ENCODE data around the gene ZBTB7C. TPM values are rescaled to one million over a fixed set of nuclear protein-coding genes. Genes with fewer than 3 reads are reported as not detected.
A peak's percentile ranks its signal among the peaks of the same experiment; 100 is the strongest.

ZBTB7C gene
- total RNA-seq, 2 donors from 2014 or later: not detected

DNA sequence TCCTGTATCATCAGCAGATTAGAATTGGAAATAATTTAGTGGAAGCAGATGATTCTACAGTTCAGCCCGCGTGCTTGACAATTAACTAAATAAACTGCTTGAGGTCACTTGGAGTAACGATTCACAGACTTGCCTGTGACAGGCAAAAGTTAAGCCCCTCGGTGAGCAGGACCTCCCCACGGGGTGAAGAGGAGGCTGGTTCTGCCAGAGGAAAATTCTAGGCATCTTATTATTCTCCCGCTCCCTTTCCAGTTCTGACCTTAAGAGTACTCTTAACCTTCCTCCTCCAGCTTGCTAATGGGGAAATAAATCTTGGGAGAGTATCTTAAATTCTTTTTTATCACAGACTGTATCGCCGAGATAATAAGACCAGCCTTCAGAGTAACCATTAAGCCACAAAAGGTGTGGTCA, 309.0 kb downstream of the ZBTB7C start:
- ATAC-seq (no peak), DNase-seq (ENCODE audit: low spot score) (no peak)
- no peak overlapping the region for H3K27ac Mint-ChIP-seq
- H3K36me3 Mint-ChIP-seq: no peaks in the 10 kb centered on the region
- H3K9me3 Mint-ChIP-seq: no peaks in the 10 kb centered on the region
- H3K4me1 Mint-ChIP-seq (ENCODE audit: low read depth in 2 of 2): no peaks in the 10 kb centered on the region
- no peak overlapping the region for H3K4me3 Mint-ChIP-seq
- H3K27me3 Mint-ChIP-seq: peaks cover 16 to 34% of the 10 kb centered on the region in 2 donors

DNA sequence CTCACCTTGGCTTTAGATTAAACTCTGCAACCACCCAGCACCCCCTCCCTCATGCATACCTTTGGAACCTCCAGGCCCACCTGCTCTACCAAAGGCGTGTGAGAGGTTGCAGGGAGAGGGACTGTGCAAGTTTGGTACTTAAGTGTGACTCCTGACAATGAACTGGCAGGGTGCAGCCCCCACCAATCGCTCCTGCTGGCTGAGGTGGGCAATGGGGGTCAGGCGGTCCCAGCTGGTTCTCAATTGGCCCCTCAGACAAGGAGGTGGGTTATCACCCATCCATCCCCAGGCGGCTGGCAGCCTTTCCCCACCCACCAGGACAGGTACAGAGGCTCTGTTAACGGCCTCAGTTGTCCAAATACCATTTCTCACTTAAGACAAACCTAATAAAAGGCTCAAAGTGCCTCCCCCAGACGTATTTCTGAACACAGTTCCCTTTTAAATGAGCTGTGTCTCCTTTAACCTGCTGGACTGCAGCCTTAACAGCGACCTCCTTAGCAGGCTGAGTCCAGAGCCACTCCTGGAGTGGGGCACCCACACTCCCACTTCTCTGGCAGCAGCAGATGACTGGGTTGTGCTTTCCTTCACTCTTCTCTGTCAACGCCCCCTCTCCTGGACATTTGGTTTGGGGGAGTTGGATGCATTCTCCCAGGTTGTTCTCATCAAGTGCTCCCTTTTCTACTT, 309.6 kb downstream of the ZBTB7C start:
- H3K4me1 Mint-ChIP-seq (ENCODE audit: low read depth in 2 of 2): no peaks in the 10 kb centered on the region
- no peaks in the 10 kb centered on the region for H3K36me3 Mint-ChIP-seq
- DNase-seq (ENCODE audit: low spot score): peak; percentile 12
- ATAC-seq: peak; percentile 37 to 38
- H3K4me3 Mint-ChIP-seq: no peak overlapping the region
- H3K27ac Mint-ChIP-seq: no peak overlapping the region
- no peaks in the 10 kb centered on the region for H3K9me3 Mint-ChIP-seq
- peaks cover 16 to 34% of the 10 kb centered on the region in 2 donors for H3K27me3 Mint-ChIP-seq

GRCh38 chr18:48098538-48098937, 310.6 kb downstream of the ZBTB7C start:
- Mint-ChIP-seq H3K9me3 (no peaks in the 10 kb centered on the region), H3K27me3 (peaks cover 14 to 24% of the 10 kb centered on the region in 2 donors), H3K4me3 (no peak overlapping the region), H3K4me1 (ENCODE audit: low read depth in 2 of 2) (no peaks in the 10 kb centered on the region), H3K27ac (no peak overlapping the region), H3K36me3 (no peaks in the 10 kb centered on the region)
- no peak for DNase-seq (ENCODE audit: low spot score)
- no peak for ATAC-seq

- no peak for ATAC-seq
- Mint-ChIP-seq H3K4me1 (ENCODE audit: low read depth in 2 of 2) (no peaks in the 10 kb centered on the region), H3K36me3 (no peaks in the 10 kb centered on the region), H3K27ac (no peak overlapping the region), H3K27me3 (peaks cover 14 to 19% of the 10 kb centered on the region in 2 donors), H3K4me3 (no peak overlapping the region), H3K9me3 (no peaks in the 10 kb centered on the region)
- DNase-seq (ENCODE audit: low spot score): no peak
Measured at GRCh38 chr18:48098007-48098406, 311.2 kb downstream of the ZBTB7C start.

GRCh38 chr18:48095726-48096125, 313.5 kb downstream of the ZBTB7C start:
- no peak for DNase-seq (ENCODE audit: low spot score)
- H3K27ac Mint-ChIP-seq: no peak overlapping the region
- H3K4me1 Mint-ChIP-seq (ENCODE audit: low read depth in 2 of 2): no peaks in the 10 kb centered on the region
- no peaks in the 10 kb centered on the region for H3K36me3 Mint-ChIP-seq
- H3K4me3 Mint-ChIP-seq: no peak overlapping the region
- no peaks in the 10 kb centered on the region for H3K9me3 Mint-ChIP-seq
- H3K27me3 Mint-ChIP-seq: peaks cover under 1 to 9% of the 10 kb centered on the region in 2 donors
- no peak for ATAC-seq

GRCh38 chr18:48093104-48093503, 316.1 kb downstream of the ZBTB7C start:
- Mint-ChIP-seq H3K4me3 (no peak overlapping the region), H3K27me3 (peaks cover 0 to 6% of the 10 kb centered on the region in 2 donors), H3K27ac (no peak overlapping the region), H3K9me3 (no peaks in the 10 kb centered on the region), H3K36me3 (no peaks in the 10 kb centered on the region), H3K4me1 (ENCODE audit: low read depth in 2 of 2) (no peaks in the 10 kb centered on the region)
- DNase-seq (ENCODE audit: low spot score): no peak
- no peak for ATAC-seq

- ATAC-seq: no peak
- DNase-seq (ENCODE audit: low spot score): no peak
- H3K4me1 Mint-ChIP-seq (ENCODE audit: low read depth in 2 of 2): no peaks in the 10 kb centered on the region
- H3K27me3 Mint-ChIP-seq: peaks cover 0 to 4% of the 10 kb centered on the region in 2 donors
- H3K36me3 Mint-ChIP-seq: no peaks in the 10 kb centered on the region
- H3K27ac Mint-ChIP-seq: no peak overlapping the region
- no peaks in the 10 kb centered on the region for H3K9me3 Mint-ChIP-seq
- no peak overlapping the region for H3K4me3 Mint-ChIP-seq
Measured at GRCh38 chr18:48091869-48092497, 317.2 kb downstream of the ZBTB7C start.

DNA sequence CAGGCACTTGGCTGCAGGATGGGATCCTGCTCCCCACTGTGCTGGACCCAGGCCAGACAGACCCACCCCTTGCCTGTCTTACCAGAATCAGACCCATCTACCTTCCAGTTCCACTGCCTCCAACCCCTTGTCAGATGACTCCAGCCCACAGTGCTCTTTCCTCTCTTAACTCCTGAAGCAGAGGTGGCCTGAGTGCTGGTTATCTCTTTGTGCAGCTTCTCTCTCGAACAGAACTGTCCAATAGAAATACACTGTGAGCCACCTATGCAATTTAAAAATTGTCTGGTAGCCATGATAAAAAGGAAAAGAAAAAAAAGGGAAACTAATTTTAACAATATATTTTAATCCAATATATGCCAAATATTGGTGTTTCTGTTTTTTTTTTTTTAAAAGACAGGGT, 318.5 kb downstream of the ZBTB7C start:
- Mint-ChIP-seq H3K4me3 (no peak overlapping the region), H3K9me3 (no peaks in the 10 kb centered on the region), H3K36me3 (no peaks in the 10 kb centered on the region)

GRCh38 chr18:48090021-48090420, 319.2 kb downstream of the ZBTB7C start:
- Mint-ChIP-seq H3K4me1 (ENCODE audit: low read depth in 2 of 2) (no peaks in the 10 kb centered on the region), H3K27ac (no peak overlapping the region), H3K9me3 (no peaks in the 10 kb centered on the region), H3K36me3 (no peaks in the 10 kb centered on the region), H3K4me3 (no peak overlapping the region), H3K27me3 (peaks cover 0 to 3% of the 10 kb centered on the region in 2 donors)
- no peak for ATAC-seq
- no peak for DNase-seq (ENCODE audit: low spot score)

More for the DNA sequence above, 318.5 kb downstream of the ZBTB7C start:
- no peak for DNase-seq (ENCODE audit: low spot score)
- Mint-ChIP-seq H3K27me3 (peaks cover 0 to 3% of the 10 kb centered on the region in 2 donors), H3K27ac (no peak overlapping the region), H3K4me1 (ENCODE audit: low read depth in 2 of 2) (no peaks in the 10 kb centered on the region)
- ATAC-seq: no peak

GRCh38 chr18:48085781-48086487, 323.2 kb downstream of the ZBTB7C start:
- Mint-ChIP-seq H3K27ac (no peak overlapping the region), H3K9me3 (no peaks in the 10 kb centered on the region), H3K4me3 (no peak overlapping the region), H3K27me3 (peaks cover 0 to 3% of the 10 kb centered on the region in 2 donors), H3K36me3 (no peaks in the 10 kb centered on the region), H3K4me1 (ENCODE audit: low read depth in 2 of 2) (no peaks in the 10 kb centered on the region)
- ATAC-seq (no peak), DNase-seq (ENCODE audit: low spot score) (no peak)

DNA sequence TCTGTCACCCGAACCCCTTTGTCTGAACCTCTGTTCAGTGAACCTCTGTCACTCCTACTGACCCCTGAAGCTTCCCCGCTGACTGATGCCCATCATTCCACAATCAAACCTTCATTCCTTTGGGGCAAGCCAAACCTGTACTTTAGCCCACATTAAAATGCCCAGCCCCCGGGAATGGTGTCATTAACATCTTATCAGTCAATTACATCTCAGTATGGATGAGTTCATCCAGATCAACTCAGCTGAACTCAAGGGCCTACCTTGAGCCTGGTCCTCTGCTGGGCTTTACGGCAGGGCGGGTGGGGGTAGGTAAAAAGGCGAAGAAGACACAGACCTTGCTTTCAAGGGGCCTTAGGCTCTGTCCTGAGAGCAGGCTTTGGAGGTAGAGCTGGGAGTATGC, 324.3 kb downstream of the ZBTB7C start:
- Mint-ChIP-seq H3K9me3 (no peaks in the 10 kb centered on the region), H3K4me3 (no peak overlapping the region), H3K27me3 (peaks cover 0 to 3% of the 10 kb centered on the region in 2 donors), H3K4me1 (ENCODE audit: low read depth in 2 of 2) (no peaks in the 10 kb centered on the region), H3K27ac (no peak overlapping the region), H3K36me3 (no peaks in the 10 kb centered on the region)
- no peak for DNase-seq (ENCODE audit: low spot score)
- no peak for ATAC-seq

- ATAC-seq (no peak), DNase-seq (ENCODE audit: low spot score) (no peak)
- Mint-ChIP-seq H3K4me3 (no peak overlapping the region), H3K9me3 (no peaks in the 10 kb centered on the region), H3K27me3 (peaks cover 0 to 3% of the 10 kb centered on the region in 2 donors), H3K27ac (no peak overlapping the region), H3K4me1 (ENCODE audit: low read depth in 2 of 2) (no peaks in the 10 kb centered on the region), H3K36me3 (no peaks in the 10 kb centered on the region)
Measured at GRCh38 chr18:48084041-48084757, 325.0 kb downstream of the ZBTB7C start.

- ATAC-seq: no peak
- H3K4me3 Mint-ChIP-seq: no peak overlapping the region
- peaks cover 2 to 7% of the 10 kb centered on the region in 2 donors for H3K27me3 Mint-ChIP-seq
Measured at GRCh38 chr18:48080546-48080945, 328.6 kb downstream of the ZBTB7C start.

More at GRCh38 chr18:48080546-48080945, 328.6 kb downstream of the ZBTB7C start:
- no peaks in the 10 kb centered on the region for H3K36me3 Mint-ChIP-seq
- no peaks in the 10 kb centered on the region for H3K9me3 Mint-ChIP-seq
- no peak for DNase-seq (ENCODE audit: low spot score)
- H3K4me1 Mint-ChIP-seq (ENCODE audit: low read depth in 2 of 2): no peaks in the 10 kb centered on the region
- H3K27ac Mint-ChIP-seq: no peak overlapping the region

Measured in natural killer cell treated with Interleukin-12 subunit alpha and Interleukin-12 subunit beta and Interleukin-15 and Interleukin-18, amount 100 ng/mL, for 72 hours (primary cell).